ENCODE measurements around the gene DAB2IP.
"Not testable (repeated sequence)": the region's sequence is repeated elsewhere in the genome, so short reads cannot be mapped to it uniquely, and the experiment has no call there.

Gene DAB2IP

DNA sequence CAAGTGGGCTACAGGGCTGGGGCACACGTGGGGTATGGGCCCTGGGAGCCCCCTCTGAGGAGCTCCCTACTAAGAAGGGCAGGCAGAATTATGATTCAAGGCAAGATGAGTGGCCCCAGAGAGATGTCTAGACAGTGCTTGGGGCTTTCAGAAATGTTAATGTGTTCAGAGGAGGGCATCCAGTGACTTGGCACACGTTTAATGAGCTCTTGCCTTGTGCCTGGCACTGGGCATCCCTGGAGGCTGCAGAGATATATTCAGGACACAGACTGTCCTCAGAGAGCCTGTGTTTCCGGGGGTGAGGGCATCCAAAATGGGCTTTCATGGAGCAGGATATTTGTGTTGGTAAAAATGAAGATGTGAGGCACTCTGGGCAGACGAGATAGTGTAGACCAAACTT lies 25.4 kb upstream of the DAB2IP start:
- no peak for DNase-seq (ENCODE audit: low read depth in 2 of 2)

DNA sequence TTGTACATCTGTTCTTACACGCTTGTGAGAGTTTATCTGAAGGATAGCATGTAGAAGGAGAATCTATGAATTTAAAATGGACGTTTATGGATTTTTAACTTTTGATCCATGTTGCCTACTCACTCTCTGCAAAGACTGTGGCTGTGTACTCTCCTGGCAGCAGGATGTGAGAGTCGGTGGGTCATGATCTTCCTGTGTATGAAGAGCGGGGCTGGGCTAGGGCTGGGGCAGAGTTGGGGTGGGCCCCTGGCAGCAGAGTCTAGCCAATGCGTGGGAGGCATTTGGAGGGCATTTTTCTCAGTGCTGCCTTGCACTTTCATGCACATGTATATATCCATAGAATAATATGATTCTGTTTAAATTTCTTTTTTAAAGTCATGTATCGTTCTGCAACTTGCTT lies 24.0 kb upstream of the DAB2IP start:
- DNase-seq (ENCODE audit: low read depth in 2 of 2), result no peak

GRCh38 chr9:121628401-121628800 lies 23.0 kb upstream of the DAB2IP start:
- DNase-seq (ENCODE audit: low read depth in 2 of 2), result no peak

DNA sequence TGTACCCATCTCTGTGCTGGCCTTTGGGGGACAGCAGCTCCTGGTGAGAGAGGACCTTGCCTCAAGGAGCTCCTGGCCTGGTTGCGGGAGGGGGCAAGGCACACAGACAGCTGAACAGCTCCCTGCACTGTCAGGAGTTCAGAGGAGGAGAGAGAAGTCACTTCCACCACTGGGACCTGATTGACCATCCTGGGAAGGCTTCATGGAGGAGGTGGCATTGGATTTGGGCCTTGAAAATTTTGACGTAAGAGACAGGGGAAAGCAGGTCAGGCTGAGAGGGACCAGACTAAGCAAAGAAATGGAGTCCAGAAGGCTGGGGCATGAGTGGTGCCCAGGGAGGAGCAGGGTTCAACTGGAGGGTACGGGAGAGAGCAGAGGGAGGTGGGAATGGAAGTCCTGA lies 20.3 kb upstream of the DAB2IP start:
- DNase-seq (ENCODE audit: low read depth in 2 of 2), result no peak

DNA sequence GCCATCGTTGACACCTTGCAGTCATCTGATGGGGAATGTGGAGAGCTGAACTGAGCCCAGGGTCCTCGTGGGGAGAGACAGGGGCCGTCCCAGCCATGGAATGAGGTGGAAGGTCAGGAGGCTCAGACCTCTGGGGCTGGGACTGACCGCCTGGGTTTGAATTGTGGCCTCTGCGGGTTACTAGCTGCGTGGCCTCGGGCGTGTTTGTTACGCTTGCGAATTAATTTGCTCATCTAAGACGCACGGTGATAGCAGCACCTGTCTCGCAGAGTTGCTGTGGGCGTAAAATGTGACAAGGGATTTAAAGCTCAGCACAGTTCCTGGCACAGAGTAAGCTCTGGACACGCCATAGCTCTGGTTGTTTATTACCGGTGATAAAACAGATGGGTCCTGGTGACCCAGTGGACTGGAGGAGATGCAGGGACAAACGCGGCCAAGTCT lies 19.4 kb upstream of the DAB2IP start:
- no peak for DNase-seq (ENCODE audit: low read depth in 2 of 2)

- DNase-seq (ENCODE audit: low read depth in 2 of 2), result no peak
Observed at GRCh38 chr9:121633119-121633714, 18.2 kb upstream of the DAB2IP start.

DNA sequence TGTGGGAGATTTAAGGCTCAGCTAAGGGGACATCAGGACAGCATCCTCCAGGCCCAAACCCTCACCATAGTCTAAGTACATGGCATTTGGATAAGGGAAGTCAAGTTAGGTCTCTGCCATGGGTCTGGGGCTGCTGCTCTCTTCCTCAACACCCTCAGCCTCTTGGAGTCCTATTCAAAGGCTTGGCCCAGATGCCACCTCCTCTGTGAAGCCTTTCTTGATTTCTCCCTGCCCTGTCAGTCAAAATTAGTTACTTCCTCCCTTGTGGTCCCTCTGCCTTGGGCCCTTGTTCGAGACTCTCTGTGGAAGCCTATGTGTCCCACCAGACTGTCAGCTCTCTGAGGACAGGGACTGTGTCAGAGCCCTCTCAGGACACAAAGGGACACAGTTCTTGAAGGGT lies 17.7 kb upstream of the DAB2IP start:
- no peak for DNase-seq (ENCODE audit: low read depth in 2 of 2)

DNA sequence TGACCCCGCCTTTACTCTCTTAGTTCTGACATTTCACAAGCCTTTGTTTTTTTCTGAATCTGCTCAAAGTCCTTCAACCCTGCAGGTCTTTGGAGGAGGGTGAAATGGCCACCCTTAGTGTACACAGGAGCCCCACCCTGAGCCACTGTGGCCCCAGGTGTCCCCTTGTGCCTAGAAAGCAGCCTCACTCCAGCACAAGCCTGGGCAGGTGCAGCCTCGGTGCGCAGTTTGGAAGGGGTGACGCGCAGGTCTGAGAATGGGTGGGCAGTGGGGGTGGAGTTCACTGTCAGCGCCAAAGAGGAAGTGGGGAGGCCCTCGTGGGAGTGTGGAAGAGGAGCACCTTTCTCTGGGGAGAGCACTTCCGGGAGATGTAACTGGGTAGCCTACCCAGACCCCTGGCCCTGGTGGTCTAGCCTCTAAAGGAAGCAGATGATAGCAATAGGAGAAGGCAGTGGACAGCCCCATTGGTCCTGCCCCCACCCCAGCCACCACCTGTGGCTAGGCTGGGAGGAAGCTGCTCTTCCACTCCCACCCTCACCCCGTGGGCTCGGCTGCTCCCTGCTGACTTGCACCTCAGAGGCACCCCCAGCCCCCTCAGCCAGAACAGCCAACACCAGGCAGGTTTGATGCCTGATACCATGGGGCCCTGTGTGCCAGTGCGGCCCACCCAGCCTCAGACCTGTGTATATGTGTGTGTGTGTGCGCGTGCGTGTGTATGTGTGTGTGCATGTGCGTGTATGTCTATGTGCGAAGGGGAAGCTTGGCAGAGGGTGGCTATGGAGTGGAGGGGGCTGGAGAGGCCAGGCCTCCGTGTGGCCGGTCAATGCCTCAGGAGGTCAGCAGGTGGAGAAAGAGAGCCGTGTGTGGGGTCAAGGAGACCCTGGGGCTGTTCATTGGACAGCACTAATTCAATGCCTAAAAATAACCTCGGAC lies 16.8 kb upstream of the DAB2IP start:
- DNase-seq (ENCODE audit: low read depth in 2 of 2), result no peak

DNA sequence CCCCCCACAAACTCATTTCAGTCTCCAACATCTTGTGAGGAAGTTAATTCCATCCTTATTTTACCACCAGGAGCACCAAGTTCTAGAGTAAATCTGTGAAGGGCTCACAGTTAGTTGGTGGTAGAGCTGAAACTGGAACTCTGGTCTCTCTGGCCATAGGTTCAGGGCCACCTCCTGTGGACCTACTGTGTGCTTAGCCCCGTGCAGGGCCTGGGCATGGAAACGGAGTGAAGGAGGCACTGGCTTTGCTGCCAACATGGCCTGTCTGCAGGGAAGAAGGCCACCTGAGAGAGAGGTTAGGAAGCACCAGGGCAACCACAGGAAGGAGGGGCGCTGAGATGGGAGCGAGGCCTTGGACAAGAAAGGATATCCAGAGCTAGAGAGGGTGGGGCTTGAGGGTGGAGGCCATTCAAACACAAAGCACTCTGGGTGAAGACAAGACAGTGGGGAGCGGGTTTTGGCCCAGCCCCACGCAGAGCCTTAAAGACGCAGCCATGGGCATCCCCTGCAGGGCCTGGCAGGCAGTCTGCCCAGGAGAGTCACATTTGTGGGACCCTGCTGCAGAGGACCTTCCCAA lies 16.0 kb upstream of the DAB2IP start:
- DNase-seq (ENCODE audit: low read depth in 2 of 2), result no peak

- no peak for DNase-seq (ENCODE audit: low read depth in 2 of 2)
Observed at GRCh38 chr9:121636341-121636865, 15.0 kb upstream of the DAB2IP start.

DNA sequence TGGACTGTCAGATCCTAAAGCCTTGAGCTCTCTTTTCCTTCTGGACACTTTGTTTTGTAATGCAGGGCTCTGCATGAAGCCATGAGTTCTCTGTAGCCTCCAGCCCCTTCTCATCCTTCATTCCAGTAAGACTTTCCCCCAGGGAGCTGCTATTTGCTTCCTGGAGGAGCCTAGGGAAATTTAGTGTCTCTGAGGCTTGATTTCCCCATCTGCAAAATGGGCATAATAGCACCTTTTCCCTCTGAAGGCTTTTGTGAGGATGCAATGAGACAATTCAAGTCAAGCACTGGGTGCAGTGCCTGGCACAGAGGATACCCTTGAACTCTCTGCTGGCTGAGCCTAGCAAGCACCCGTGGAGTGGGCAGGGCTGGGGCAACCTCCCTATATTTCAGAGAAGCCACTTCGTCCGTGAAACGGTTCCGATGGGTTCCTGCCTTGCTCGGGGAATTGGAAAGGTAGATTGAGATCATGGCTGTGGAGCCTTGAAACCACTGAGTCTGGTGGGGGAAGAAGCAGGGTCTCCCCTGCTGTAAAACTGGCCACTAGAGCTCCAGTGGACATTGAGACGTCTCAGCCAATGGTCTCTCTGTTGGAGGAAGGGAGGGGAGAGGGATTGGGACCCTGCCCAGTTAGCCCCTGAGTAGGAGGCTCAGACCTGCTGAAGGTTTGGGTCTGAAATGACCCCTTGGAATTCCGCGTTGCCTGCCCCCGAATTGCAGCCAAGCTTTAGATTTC lies 14.3 kb upstream of the DAB2IP start:
- no peak for DNase-seq (ENCODE audit: low read depth in 2 of 2)

- DNase-seq (ENCODE audit: low read depth in 2 of 2), result no peak
Observed at GRCh38 chr9:121637713-121638220, 13.7 kb upstream of the DAB2IP start.

GRCh38 chr9:121638399-121638798 lies 13.0 kb upstream of the DAB2IP start:
- no peak for DNase-seq (ENCODE audit: low read depth in 2 of 2)

DNA sequence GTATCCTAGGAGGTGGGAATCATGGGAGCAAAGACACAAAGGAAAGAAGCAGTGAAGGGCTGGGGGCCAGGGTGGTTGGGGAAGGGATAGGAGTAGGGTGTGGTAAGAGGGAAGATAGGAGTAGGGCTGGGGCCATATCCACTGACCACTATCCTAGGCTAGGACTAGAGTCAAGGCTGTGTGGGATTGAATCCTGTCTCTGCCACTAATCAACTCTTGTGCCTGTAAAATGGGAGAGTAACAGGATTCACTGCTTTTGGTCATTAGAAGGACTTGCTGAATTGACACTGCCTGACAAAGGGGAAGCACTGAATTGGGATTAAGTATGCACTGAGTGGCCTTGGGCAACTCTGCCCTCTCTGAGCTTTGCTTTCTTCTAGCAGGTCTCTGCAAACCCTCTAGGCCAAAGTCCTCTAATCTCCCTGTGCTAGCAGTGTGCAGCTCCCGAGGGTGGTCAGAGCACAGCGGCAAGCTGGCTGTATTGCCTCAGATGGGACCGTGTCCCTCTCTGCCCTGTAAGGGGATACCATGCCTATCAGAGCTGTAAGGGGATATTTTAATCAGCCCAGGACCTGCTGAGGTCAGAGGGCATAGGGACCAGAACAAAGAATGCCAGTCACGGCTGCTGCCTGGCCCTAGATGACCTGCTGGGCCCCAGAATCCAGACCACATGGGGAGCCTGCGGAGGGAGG lies 12.4 kb upstream of the DAB2IP start:
- DNase-seq (ENCODE audit: low read depth in 2 of 2), result no peak

DNA sequence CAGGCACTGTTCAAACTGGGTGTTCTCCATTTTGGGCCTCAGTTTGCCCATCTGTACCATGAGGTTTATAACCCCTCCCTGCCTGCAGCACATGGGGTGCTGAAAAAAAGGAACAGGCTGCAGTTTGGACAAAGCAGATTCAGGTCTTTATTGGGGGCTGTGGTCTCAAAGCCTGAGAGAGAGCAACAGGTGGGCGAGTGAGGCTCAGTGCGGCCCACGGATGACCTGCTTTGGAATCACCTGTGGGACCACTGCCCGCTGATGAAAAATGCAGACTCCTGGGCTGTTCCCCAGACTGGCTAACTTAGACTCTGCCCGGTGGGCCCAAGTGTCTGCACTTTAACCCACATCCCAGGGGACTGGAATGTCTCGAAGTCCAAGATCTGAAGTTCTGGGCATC lies 11.8 kb upstream of the DAB2IP start:
- DNase-seq (ENCODE audit: low read depth in 2 of 2), result no peak

- DNase-seq (ENCODE audit: low read depth in 2 of 2), result peak; percentile 14 to 49
Observed at GRCh38 chr9:121640076-121640475, 11.4 kb upstream of the DAB2IP start.

DNA sequence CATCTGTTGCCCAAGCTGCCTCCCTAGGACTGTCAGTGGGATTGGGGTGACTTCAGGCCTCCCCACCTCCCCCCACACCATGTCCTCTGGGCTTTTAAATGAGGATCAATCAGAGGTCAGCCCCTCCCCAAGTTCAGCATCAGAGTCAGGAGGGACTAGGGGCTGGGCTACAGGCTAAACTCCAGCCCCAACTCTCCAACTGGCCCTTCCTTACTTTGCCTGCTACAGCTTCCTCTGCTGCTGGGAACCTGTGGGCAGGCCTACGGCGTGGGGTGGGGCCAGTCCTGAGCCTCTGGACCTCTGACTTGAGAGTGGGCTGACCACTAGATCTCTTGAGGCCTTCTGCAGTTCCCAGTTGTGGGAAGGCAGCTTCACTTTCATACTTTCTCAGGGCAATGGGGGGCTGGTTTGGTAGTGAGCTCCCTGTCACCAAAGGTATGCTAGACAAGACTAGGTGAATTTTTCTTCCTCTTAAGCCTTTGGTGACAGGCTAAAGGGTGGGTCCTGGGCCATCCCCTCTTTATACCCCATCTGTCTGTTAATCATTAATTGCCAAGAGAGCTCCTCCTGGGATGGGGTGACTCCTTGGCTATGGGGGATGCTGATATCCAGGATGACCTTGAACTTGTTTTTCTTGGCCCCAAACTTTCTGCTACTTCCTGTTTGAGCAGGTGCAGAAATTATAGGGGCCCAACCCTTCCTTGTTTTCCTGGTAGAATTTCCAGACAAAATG lies 10.8 kb upstream of the DAB2IP start:
- no peak for DNase-seq (ENCODE audit: low read depth in 2 of 2)

DNA sequence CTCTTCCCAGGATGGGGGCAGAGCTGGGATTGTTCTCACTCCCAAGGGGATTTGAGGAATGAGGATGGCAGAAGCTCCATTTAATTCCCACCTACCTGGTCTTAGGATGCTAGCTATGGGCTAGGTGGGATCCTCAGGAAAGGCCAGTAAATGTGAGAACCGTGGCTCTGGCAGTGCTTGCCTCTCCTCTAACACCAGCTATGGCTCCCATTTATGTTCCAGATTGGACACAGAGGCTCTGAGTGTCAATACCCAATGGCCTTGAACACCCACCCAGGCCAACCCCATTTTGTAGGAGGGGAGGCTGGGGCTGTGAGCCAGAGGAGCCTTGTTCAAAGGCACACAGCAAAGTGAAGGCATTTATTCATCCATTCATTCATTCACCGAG lies 10.2 kb upstream of the DAB2IP start:
- no peak for DNase-seq (ENCODE audit: low read depth in 2 of 2)

- DNase-seq (ENCODE audit: low read depth in 2 of 2), result no peak
Observed at GRCh38 chr9:121642758-121643157, 8.7 kb upstream of the DAB2IP start.

DNA sequence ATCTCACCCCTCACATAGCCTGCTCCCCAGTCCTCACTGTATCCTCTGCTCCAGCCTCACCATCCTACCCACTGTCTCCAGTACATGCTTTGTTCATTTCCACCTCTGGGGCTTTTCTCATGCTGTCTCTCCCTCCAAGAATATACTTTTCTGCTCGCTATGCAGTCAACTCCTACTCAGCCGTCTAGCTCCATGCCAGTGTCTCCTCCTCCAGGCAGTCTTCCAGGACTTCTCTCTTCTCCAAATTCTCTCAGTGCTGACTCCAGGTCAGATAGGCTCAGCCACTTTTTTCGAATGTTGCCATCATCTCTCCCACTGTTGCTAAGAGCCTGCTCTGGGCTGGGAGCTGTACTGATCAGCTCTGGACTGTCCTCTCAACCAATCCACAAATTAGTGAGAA lies 8.0 kb upstream of the DAB2IP start:
- no peak for DNase-seq (ENCODE audit: low read depth in 2 of 2)

- not testable (repeated sequence) for DNase-seq (ENCODE audit: low read depth in 2 of 2)
Observed at GRCh38 chr9:121644040-121644439, 7.4 kb upstream of the DAB2IP start.

Measured in stimulated activated CD4-positive, alpha-beta T cell treated with anti-CD3 and anti-CD28 coated beads, Interleukin-4, amount 100 ng/mL, for 48 hours (primary cell).